Measurements from ENCODE around the gene GMDS. TPM values are rescaled to one million over a fixed set of nuclear protein-coding genes. Genes with fewer than 3 reads are reported as not detected.

Gene GMDS
- total and polyA plus RNA-seq, 11 donors, result 4.5 to 10.7 (median 7.0) TPM

- TF ChIP-seq POLR2A (IDR thresholded peaks at IDR 0.05), result no peak
- TF ChIP-seq, protein P1, sequence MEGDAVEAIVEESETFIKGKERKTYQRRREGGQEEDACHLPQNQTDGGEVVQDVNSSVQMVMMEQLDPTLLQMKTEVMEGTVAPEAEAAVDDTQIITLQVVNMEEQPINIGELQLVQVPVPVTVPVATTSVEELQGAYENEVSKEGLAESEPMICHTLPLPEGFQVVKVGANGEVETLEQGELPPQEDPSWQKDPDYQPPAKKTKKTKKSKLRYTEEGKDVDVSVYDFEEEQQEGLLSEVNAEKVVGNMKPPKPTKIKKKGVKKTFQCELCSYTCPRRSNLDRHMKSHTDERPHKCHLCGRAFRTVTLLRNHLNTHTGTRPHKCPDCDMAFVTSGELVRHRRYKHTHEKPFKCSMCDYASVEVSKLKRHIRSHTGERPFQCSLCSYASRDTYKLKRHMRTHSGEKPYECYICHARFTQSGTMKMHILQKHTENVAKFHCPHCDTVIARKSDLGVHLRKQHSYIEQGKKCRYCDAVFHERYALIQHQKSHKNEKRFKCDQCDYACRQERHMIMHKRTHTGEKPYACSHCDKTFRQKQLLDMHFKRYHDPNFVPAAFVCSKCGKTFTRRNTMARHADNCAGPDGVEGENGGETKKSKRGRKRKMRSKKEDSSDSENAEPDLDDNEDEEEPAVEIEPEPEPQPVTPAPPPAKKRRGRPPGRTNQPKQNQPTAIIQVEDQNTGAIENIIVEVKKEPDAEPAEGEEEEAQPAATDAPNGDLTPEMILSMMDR (IDR thresholded peaks at IDR 0.05), result no peak
- intact Hi-C loops (cut with DNase I), result no loop called here
- DNase-seq (no peak), ATAC-seq (no peak)
- Histone ChIP-seq H3K27ac (no peak overlapping the region), H3K4me1 (peaks cover 0 to 6% (median 0%) of the 10 kb centered on the region in 12 donors), H3K27me3 (no peaks in the 10 kb centered on the region), H3K36me3 (no peaks in the 10 kb centered on the region), H3K4me3 (no peak overlapping the region), H3K9me3 (no peaks in the 10 kb centered on the region)
- 95 to 98% (median 97%) methylated on average over 3 of the region's 3 CpGs for WGBS, 4 donors
These were observed 283.2 kb downstream of the GMDS start for GRCh38 chr6:1962201-1962600.

- intact Hi-C loops (cut with DNase I), result no loop called here
These were observed 284.8 kb downstream of the GMDS start for GRCh38 chr6:1960486-1961142.

DNA sequence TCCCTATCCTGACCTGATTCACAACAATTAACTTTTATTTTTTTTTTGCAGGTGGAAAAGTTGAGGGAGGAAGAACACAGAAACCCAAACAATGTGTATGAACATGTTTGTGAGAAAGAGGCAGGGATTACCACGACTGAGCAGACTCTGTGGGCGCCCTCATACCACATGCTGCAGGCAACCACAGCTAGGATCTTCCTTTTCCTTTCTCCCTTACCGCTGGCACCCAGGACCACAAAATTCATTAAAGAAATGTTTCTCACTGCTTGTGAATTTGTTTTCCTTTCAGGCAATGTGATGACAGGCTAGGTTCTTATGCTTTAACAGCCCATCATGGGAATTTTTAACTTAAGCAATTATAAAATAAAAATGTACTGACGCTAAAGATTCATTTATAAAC is 287.1 kb downstream of the GMDS start:
- H3K9me3 ChIP-seq, result no peaks in the 10 kb centered on the region
- no peak for TF ChIP-seq POLR2A (IDR thresholded peaks at IDR 0.05)
- TF ChIP-seq, protein P1 (IDR thresholded peaks at IDR 0.05), result no peak
- WGBS, 4 donors, result 76 to 87% (median 83%) methylated on average over 4 of the region's 4 CpGs
- DNase-seq, result no peak
- H3K4me1 ChIP-seq, result peaks cover 0 to 6% (median 0%) of the 10 kb centered on the region in 12 donors
- H3K36me3 ChIP-seq, result no peaks in the 10 kb centered on the region
- no peak overlapping the region for H3K4me3 ChIP-seq
- H3K27ac ChIP-seq, result no peak overlapping the region
- ATAC-seq, result no peak
- intact Hi-C loops (cut with DNase I), result no loop called here
- H3K27me3 ChIP-seq, result no peaks in the 10 kb centered on the region

More at GRCh38 chr6:1960486-1961142, 284.8 kb downstream of the GMDS start:
- Histone ChIP-seq H3K27me3 (no peaks in the 10 kb centered on the region), H3K36me3 (no peaks in the 10 kb centered on the region), H3K9me3 (no peaks in the 10 kb centered on the region), H3K27ac (no peak overlapping the region), H3K4me3 (no peak overlapping the region), H3K4me1 (peaks cover 0 to 6% (median 0%) of the 10 kb centered on the region in 12 donors)
- WGBS, 4 donors, result 85 to 92% (median 89%) methylated on average over 13 of the region's 13 CpGs
- TF ChIP-seq, protein P1 (IDR thresholded peaks at IDR 0.05), result no peak
- no peak for ATAC-seq
- DNase-seq, result no peak

DNA sequence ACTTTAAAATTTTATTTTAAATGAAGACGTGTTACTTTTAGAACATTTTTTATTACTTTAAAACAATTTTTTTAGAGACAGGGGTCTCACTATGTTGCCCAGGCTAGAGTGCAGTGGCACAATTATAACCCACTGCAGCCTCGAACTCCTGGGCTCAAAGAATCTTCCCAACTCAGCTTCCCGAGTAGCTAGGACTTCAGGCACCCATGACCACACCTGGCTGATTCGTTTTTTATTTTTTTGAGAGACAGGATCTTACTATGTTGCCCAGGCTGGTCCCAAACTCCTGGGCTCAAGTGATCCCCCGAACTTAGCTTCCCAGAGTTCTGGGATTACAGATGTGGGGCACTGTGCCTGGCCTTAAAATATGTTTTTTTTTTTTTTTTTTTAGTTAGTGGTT is 287.7 kb downstream of the GMDS start:
- Histone ChIP-seq H3K27me3 (no peaks in the 10 kb centered on the region), H3K9me3 (no peaks in the 10 kb centered on the region), H3K27ac (no peak overlapping the region), H3K4me1 (peaks cover 0 to 6% (median 0%) of the 10 kb centered on the region in 12 donors), H3K36me3 (no peaks in the 10 kb centered on the region), H3K4me3 (no peak overlapping the region)
- WGBS, 4 donors, result 74 to 92% (median 83%) methylated on average over 5 of the region's 5 CpGs
- DNase-seq (no peak), ATAC-seq (no peak)
- intact Hi-C loops (cut with DNase I), result no loop called here
- TF ChIP-seq, protein P1 (IDR thresholded peaks at IDR 0.05), result no peak
- no peak for TF ChIP-seq POLR2A (IDR thresholded peaks at IDR 0.05)

Data from heart left ventricle (tissue), 16 donors.